SU-DHL-6 (cell line): ENCODE data around the gene PSMD14.
"Not testable (repeated sequence)": the region's sequence is repeated elsewhere in the genome, so short reads cannot be mapped to it uniquely, and the experiment has no call there.

Experiments used
- H2AFZ ChIP-seq: fragments of 200-600 bp; sonication (generic); 2 replicates; pipeline ENCODE4 v1.6.1; 2014; ENCODE audit warnings: low read depth, mild to moderate bottlenecking, moderate library complexity, mixed read lengths, antibody characterized with exemption, low read length; ENCODE audit not compliant: severe bottlenecking
- H3F3A ChIP-seq: fragments of 200-600 bp; shearing (Covaris generic); 2 replicates; pipeline ENCODE4 v1.6.0; 2016; ENCODE audit warnings: antibody characterized with exemption, mild to moderate bottlenecking; ENCODE audit not compliant: insufficient read depth
- H3K27ac ChIP-seq: fragments of 200-600 bp; sonication (generic); 2 replicates; pipeline ENCODE4 v1.5.1; 2016; ENCODE audit warnings: low read depth, mild to moderate bottlenecking, low read length, moderate library complexity, mixed read lengths
- H3K27me3 ChIP-seq: fragments of 200-600 bp; sonication (generic), shearing (Covaris generic); 2 replicates; pipeline ENCODE4 v1.6.0; 2014; ENCODE audit warnings: mild to moderate bottlenecking, low read length
- H3K36me3 ChIP-seq: fragments of 200-600 bp; sonication (generic); 2 replicates; pipeline ENCODE4 v1.6.1; 2014; ENCODE audit warnings: mild to moderate bottlenecking, low read length, mixed read lengths
- H3K4me2 ChIP-seq: fragments of 300-600, 200-600 bp; shearing (Covaris generic), sonication (generic); 2 replicates; pipeline ENCODE4 v1.6.0; 2014; ENCODE audit warnings: low read length, low read depth, mild to moderate bottlenecking; ENCODE audit not compliant: poor library complexity, severe bottlenecking
- H3K4me3 ChIP-seq: fragments of 200-600 bp; sonication (generic); 2 replicates; pipeline ENCODE4 v1.5.1; 2014; ENCODE audit warnings: antibody characterized with exemption, low read length, mild to moderate bottlenecking, mixed read lengths; ENCODE audit not compliant: insufficient read depth, poor library complexity, severe bottlenecking
- H3K79me2 ChIP-seq: fragments of 200-600 bp; sonication (generic); 2 replicates; pipeline ENCODE4 v1.6.1; 2014; ENCODE audit warnings: mild to moderate bottlenecking, low read length, moderate library complexity; ENCODE audit not compliant: insufficient read depth
- H3K9ac ChIP-seq: fragments of 200-600 bp; sonication (generic); 2 replicates; pipeline ENCODE4 v1.7.0; 2014; ENCODE audit warnings: mild to moderate bottlenecking, low read length
- H3K9me2 ChIP-seq: fragments of 200-600 bp; sonication (generic); replicated peaks from 2 replicates; pipeline ENCODE4 v1.6.1; 2014; ENCODE audit warnings: low read length; ENCODE audit not compliant: insufficient read depth
- H3K9me3 ChIP-seq: fragments of 200-600 bp; sonication (generic); 2 replicates; pipeline ENCODE4 v1.6.1; 2014; ENCODE audit warnings: low read length, mixed read lengths; ENCODE audit not compliant: insufficient read depth
- H4K20me1 ChIP-seq: fragments of 200-600 bp; sonication (generic); 2 replicates; pipeline ENCODE4 v1.6.1; 2014; ENCODE audit warnings: low read depth, mild to moderate bottlenecking, antibody characterized with exemption, low read length, moderate library complexity, mixed read lengths
- EZH2phosphoT487 ChIP-seq: fragments of 200-600 bp; sonication (generic), shearing (Covaris generic); conservative IDR thresholded peaks from 2 replicates; pipeline ENCODE4 v1.6.1; 2018; ENCODE audit warnings: mild to moderate bottlenecking, antibody characterized with exemption, low read length, moderate library complexity, mixed read lengths
- TF ChIP-seq, protein P1 (sequence below): fragments of 200-600 bp; sonication (generic); IDR thresholded peaks from one replicate; pipeline ENCODE4 v1.5.1; 2017; ENCODE audit warnings: antibody characterized with exemption, mild to moderate bottlenecking, low read length, moderate library complexity; ENCODE audit not compliant: insufficient read depth, poor library complexity, severe bottlenecking

Gene PSMD14

DNA sequence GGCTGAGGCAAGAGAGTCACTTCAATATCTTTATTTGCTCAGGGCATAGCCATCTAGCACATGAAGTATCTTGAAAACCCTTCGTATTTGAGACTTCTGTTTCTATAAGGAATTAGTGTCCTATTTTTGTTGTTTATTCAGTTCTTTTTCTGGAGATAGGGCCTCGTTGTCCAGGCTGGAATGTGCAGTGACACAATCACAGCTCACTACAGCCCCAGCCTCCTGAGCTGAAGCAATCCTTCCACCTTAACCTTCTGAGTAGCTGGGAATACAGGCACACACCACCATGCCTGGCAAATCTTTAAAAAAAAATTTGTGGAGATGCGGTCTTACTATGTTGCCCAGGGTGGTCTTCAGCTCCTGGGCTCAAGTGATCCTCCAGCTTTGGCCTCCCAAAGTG lies 50.6 kb downstream of the PSMD14 start:
- Histone ChIP-seq H3K4me3 (no peak overlapping the region), H3K9ac (no peak overlapping the region), H3K79me2 (peaks cover 73% of the 10 kb centered on the region), H2AFZ (no peak overlapping the region), H3K27ac (no peak overlapping the region), H3K9me3 (peaks cover 7% of the 10 kb centered on the region), H3K36me3 (peaks cover 21% of the 10 kb centered on the region), H4K20me1 (no peaks in the 10 kb centered on the region; the same call in 1 of the 2 replicates), H3K9me2 (no peaks in the 10 kb centered on the region), H3F3A (no peaks in the 10 kb centered on the region), H3K4me2 (no peak overlapping the region), H3K27me3 (no peaks in the 10 kb centered on the region)
- TF ChIP-seq, protein P1, sequence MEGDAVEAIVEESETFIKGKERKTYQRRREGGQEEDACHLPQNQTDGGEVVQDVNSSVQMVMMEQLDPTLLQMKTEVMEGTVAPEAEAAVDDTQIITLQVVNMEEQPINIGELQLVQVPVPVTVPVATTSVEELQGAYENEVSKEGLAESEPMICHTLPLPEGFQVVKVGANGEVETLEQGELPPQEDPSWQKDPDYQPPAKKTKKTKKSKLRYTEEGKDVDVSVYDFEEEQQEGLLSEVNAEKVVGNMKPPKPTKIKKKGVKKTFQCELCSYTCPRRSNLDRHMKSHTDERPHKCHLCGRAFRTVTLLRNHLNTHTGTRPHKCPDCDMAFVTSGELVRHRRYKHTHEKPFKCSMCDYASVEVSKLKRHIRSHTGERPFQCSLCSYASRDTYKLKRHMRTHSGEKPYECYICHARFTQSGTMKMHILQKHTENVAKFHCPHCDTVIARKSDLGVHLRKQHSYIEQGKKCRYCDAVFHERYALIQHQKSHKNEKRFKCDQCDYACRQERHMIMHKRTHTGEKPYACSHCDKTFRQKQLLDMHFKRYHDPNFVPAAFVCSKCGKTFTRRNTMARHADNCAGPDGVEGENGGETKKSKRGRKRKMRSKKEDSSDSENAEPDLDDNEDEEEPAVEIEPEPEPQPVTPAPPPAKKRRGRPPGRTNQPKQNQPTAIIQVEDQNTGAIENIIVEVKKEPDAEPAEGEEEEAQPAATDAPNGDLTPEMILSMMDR = no peak
- TF ChIP-seq EZH2phosphoT487 = no peak

DNA sequence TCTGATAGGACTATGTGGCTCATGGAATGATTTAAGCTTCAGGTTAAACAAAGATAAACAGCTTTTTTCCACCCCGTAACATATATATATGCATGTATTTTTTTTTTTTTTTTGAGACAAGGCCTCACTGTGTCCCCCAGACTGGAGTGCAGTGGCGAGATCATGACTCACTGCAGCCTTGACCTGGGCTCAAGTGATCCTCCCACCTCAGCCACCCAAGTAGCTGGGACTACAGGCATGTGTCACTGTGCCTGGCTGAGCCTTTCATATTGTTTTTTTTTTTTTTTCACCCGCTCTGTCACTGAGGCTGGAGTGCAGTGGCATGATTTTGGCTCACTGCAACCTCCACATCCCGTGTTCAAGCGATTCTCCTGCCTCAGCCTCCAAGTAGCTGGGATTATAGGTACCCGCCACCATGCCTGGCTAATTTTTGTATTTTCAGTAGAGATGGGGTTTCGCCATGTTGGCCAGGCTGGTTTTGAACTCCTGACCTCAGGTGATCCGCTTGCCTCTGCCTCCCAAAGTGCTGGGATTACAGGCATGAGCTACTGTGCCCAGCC lies 52.0 kb downstream of the PSMD14 start:
- H3K27ac ChIP-seq, H3K9me3 ChIP-seq, H3K9ac ChIP-seq, H2AFZ ChIP-seq, H3K4me2 ChIP-seq, H3F3A ChIP-seq, H3K4me3 ChIP-seq, H3K27me3 ChIP-seq, H4K20me1 ChIP-seq, H3K9me2 ChIP-seq: not testable (repeated sequence)
- Histone ChIP-seq H3K79me2 (peaks cover 70% of the 10 kb centered on the region), H3K36me3 (peaks cover 21% of the 10 kb centered on the region)

DNA sequence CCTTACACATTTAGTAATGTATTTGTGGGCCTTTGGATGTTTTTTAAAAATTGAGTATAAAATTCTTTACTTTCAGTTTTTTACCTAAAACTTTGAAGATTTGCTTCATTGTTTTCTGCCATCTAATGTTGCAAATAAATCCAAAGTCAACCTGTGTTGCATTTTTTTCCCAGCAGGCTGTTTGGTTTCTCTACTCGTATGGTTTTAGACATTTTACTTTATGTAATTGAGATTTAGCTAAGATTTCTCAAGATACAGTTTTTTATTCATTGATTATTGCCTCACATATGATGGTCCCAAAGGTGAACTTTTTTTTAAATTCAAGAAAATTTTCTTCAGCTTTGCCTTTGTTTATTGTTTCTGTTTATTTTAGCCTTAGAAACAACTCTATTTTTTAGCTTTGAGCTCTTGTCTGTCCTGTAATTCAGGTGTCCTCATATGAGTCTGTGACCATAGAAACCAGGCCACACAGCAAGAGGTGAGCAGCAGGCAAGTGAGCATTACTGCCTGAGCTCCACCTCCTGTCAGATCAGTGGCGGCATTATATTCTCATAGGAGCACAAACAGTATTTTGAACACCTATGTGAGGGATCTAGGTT lies 54.4 kb downstream of the PSMD14 start:
- H3K9me3 ChIP-seq = peaks cover 7% of the 10 kb centered on the region
- H2AFZ ChIP-seq = no peak overlapping the region
- peaks cover 49% of the 10 kb centered on the region for H3K79me2 ChIP-seq

DNA sequence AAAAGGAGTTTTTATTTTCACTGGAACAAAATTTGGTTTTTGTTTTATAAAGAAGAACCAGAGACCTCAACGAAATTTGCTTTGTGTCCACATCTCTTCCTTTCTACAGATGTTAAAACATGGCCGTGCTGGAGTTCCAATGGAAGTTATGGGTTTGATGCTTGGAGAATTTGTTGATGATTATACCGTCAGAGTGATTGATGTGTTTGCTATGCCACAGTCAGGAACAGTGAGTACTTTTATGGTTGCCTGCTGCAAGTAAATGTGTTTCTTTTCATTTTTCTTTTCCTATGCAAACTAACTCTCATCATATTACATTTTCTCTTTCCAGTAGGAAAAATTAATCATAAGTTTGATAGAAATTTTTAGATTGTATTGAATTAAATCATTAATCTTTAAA lies 59.5 kb downstream of the PSMD14 start:
- Histone ChIP-seq H3K9me2 (no peaks in the 10 kb centered on the region), H4K20me1 (no peaks in the 10 kb centered on the region), H3K79me2 (peaks cover 20% of the 10 kb centered on the region), H3K27ac (no peak overlapping the region), H3K27me3 (no peaks in the 10 kb centered on the region), H3K4me2 (no peak overlapping the region), H3K4me3 (no peak overlapping the region), H3K36me3 (peaks cover 43% of the 10 kb centered on the region), H3F3A (no peaks in the 10 kb centered on the region), H2AFZ (no peak overlapping the region), H3K9me3 (peaks cover 3% of the 10 kb centered on the region), H3K9ac (no peak overlapping the region)
- TF ChIP-seq, protein P1 = no peak
- no peak for TF ChIP-seq EZH2phosphoT487

More for the DNA sequence above, 54.4 kb downstream of the PSMD14 start:
- Histone ChIP-seq H3K4me2 (no peak overlapping the region), H3K27ac (no peak overlapping the region), H4K20me1 (no peaks in the 10 kb centered on the region), H3K9ac (no peak overlapping the region), H3K27me3 (no peaks in the 10 kb centered on the region), H3K36me3 (peaks cover 22% of the 10 kb centered on the region), H3K9me2 (no peaks in the 10 kb centered on the region), H3F3A (no peaks in the 10 kb centered on the region), H3K4me3 (no peak overlapping the region)
- TF ChIP-seq EZH2phosphoT487 = no peak
- TF ChIP-seq, protein P1 = no peak
